Retina (tissue), 1 donor: ENCODE data around the gene ERC2.

Experiments
- DNase-seq: peaks from one replicate; pipeline ENCODE4 v3.0.0-alpha.2; 2016

The ERC2 gene

GRCh38 chr3:55564726-55565125, 903.5 kb downstream of the ERC2 start:
- no peak for DNase-seq

GRCh38 chr3:55562700-55563099, 905.6 kb downstream of the ERC2 start:
- no peak for DNase-seq

DNA sequence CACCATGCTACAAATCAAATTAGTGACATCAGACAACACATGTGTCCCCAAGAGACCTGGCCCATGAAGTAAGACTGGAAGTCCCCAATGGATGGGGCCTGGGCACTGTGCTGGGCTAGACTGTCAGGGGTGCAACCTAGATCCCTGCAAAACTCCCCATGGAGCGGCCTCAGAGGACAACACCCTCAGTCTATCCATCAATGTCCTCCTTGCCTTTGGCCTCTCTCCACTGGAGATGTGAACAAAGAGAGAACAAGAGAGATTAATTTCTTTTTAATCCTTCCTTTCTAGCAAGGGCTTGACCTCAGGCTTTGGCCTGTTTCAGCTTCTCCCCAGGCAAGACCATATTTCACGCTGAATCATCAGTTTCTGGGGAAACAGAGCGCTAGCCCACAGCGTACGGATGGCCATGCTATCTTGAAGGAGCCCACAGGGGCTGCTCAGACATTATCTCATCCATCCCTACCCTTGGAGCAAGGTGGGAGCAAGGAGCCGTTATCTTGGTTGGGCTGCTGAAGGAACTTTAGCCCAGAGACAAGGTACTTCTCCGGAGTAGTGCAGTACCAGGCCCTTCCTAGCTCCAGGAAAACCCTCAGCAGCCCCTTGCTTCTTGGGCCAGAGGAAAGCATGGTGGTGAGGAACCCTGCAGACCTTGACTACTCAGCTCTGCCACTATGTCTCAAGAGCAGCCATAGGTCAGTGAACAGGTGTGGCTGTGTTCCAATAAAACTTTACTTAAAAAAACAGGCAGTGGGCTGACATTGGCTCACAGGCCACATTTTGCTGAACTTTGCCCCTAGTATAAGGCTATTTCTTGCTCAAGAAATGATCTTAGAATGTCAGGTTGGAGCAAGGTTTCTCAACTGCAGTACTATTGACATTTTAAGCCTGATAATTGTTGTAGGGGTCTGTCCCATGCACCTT, 908.5 kb downstream of the ERC2 start:
- DNase-seq: no peak

DNA sequence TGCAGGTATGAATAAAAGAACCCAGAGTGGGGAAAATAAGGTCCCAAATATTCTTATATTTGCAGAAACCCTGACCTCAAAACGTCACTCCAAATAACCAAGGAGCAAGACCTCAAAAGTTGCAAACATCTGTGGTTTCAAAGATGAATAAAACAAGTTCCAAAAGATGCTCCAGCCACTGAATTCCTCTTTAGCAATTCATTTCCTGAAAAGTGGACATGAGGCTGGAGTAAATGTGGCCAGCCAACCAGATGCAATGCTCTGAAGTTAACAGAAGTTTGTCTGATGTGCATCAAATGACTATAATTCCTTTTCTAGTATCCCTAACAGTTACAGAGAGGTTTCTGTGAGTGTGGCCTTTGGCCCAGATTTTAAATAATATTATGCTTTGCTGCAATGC, 910.0 kb downstream of the ERC2 start:
- DNase-seq: no peak

GRCh38 chr3:55557549-55557948, 910.7 kb downstream of the ERC2 start:
- DNase-seq: no peak

DNA sequence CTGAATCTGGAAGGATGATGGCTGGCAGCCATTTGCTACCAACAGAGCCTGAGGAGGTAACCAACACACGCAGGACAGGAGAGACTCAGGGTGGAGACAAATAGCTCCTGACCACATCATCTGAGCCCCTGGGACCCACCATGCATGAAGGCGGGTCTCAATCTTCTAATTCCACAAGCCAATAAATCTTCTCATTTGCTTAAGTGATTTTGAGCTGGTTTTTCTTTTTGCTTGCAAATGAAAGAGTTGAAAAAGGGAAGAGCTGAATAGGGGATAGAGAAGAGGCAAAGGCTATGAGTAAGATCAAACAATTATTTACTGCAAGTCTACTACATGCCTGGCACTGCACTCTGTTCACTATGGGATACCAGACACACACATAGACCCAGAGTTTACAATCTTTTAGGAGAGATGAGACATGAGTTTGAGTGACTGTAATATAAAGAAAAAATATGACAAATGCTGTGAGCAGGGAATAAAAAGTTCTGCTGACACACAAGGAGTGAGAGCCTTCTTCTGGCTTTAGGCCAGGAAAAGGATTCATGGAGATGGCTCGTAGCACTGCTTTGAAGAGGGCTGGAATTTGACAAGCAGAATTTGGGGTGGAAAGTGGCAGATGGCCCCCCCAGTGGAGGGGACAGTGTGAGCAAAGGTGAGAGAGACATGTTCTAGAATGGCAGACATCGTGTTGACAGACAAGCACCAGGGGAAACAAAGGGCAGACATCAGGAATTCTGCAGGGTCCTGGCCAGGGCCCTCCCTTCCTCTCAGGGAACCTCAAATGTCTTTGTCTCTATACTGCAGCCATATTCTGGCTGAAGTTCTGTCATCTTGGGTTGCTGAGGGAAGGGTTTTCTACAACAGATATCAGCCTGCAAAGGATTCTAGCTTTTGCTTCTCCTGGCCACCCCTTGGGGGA, 911.4 kb downstream of the ERC2 start:
- no peak for DNase-seq

DNA sequence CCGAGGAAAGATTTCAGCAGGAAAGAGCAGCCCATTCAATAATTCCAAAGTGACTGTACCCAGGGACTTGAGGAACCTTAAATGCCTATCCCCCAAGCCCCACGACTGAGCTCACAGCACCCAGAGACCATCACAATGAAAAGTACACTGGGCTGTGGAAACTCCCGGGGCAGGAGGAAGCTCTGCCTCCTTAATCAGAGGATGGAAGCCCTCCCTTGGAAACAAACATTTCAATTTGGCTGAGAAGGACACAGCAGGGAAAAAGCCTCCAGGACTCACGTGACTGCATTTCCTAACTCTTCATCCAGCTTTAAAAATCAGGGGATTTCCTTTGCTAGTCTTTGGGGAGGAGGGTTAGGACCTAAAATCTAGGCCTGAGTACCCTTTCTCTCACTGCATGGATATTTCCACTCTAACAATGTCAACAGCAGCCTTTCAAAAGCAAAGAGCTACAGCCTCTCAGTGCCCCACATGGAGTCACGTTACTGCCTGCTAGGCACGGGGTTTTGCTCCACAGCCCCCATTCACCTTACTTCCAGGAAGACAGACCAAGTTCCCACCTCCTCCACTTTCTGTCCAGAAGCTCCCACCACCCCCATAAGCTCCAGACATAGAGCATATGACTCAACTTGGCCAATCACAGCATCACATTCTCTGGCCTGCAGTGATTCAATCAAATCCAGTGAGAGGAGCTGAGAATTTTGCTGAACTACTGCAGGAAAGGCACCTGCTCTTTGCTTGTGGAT, 912.2 kb downstream of the ERC2 start:
- DNase-seq: no peak

DNA sequence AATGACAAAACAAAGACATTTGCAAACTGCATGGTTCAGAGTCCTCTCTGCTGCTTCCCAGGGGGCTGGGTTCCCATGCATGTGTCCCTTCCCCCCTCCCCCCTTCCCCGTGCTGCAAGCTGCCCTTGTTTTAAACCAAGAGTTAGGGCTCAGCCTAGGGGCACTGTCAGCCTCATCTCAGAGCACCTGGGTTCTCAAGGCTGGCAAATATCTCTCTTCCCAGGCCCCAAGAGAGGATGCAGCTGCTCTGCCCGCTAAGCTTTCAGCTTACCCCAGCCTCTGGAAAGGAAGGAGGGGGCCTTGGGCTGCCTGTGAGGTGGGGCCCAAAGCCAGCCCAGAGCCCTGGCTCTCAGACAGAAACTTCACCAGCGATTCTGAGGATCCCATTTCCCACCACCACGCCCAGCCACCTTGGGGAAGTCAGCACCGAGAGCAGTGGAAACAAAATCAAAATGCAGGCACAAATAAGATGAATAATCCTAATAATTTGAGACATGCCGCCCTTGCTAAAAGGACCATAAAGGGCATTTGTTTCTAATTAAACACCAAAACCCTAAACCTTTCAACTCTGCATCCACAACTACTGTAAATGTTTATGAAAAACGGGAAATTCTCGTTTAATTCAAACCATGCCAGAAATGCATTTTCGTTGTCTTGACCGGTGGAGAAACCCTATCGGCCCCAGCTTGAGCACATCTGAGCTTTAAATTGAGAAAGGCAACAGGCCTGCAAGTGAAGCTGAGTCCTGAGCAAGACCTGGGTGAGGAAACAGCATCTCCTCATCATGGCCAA, 913.4 kb downstream of the ERC2 start:
- DNase-seq: no peak

GRCh38 chr3:55551644-55552043, 916.6 kb downstream of the ERC2 start:
- no peak for DNase-seq

DNA sequence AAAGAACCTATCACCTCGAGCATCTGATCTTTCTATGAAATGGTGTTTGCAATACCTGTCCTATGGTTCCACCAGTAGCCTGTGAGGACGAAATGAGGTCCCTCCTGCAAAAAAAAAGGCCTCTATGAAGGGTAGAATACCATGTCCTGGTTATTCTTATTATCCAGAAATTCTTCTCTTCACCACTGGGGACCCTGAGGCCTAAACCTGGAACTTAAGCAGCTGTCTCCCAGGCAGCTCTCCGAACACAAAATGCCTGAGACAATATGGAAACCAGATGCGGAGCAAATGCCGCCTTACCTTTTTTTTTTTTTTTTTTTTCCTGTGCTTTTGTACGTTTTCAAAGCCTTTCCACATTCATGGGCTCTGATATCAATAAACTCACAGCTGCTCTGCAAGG, 919.1 kb downstream of the ERC2 start:
- no peak for DNase-seq

GRCh38 chr3:55546866-55547669, 921.2 kb downstream of the ERC2 start:
- no peak for DNase-seq

DNA sequence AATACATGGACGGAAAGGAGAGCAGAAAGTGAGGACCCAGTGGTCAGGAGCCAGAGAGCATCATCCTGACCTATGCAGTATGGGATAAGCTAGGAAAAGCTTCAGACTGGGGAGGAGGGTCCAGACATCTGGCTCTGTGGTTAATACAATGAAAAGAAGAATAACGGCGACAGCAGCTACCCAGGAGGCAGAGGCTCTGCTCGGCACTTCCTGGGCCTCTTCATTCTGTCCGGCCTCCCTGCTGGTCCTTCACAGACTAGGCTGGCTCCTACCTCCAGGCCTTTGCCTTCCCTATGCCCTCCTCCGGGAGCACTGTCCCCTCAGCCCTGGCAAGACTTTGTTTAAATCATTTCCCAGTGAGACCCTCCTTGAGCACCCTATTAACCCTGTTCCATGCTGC, 922.3 kb downstream of the ERC2 start:
- no peak for DNase-seq

DNA sequence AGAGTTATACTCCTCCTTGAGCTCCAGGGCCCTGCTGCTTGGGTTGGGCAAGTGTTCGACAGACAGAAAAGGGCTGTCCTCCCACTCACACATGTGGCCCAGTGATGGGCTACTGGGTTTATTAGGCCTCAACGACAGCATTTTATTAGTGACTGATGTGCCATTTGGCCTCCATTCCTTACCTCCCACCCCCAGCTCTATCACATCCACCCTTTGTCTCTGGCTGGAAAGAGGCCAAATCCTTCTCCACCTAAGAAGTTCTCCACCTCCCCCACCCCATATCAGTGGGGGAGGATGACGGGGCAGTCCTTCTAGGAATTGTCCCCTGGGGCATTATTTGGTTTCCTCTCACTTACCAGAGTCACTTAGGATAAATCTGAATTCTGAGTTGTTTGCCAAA, 924.0 kb downstream of the ERC2 start:
- no peak for DNase-seq

- DNase-seq: no peak
These were observed 925.1 kb downstream of the ERC2 start for GRCh38 chr3:55543181-55543614.

DNA sequence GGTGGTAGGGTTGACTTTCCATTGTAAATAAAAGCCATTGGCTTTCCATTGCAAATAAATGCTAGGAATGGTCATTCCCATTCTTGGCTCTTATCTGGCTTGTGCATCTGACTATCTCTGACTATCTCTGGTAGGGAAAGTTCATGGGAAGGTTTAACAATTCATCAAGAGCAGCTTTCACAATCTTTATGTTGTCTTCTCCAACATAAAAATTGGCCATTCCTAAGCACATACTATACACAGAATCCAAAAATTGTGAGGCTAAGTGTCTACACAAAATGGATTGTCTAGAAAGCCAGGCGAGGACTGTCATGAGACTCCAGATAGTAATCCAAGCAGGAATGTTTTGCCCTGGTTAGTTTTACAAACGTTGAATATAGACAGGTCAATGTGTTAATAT, 926.8 kb downstream of the ERC2 start:
- DNase-seq: no peak

GRCh38 chr3:55541016-55541415, 927.3 kb downstream of the ERC2 start:
- no peak for DNase-seq

GRCh38 chr3:55540579-55540978, 927.7 kb downstream of the ERC2 start:
- no peak for DNase-seq

- peak; percentile 70 for DNase-seq
These were observed 930.1 kb downstream of the ERC2 start for GRCh38 chr3:55538158-55538557.

DNA sequence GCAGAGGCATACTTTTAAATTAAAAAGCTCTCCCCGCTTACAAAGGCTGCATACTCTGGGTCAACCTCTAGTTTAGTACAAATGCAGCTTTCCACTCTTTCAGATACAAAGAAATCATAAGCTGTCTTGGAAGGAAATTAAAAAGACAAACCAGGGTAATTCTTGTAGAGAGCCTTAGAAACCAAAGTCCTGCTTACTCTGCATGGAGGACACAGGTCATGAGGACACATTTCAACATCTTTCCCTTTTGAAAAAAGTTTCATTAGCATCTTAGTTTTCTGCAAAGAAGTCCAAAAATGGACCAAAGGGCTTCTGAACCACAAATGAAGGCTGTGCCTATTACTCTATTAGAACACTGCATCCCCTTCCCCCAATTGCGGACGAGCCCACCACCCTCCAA, 930.7 kb downstream of the ERC2 start:
- no peak for DNase-seq

DNA sequence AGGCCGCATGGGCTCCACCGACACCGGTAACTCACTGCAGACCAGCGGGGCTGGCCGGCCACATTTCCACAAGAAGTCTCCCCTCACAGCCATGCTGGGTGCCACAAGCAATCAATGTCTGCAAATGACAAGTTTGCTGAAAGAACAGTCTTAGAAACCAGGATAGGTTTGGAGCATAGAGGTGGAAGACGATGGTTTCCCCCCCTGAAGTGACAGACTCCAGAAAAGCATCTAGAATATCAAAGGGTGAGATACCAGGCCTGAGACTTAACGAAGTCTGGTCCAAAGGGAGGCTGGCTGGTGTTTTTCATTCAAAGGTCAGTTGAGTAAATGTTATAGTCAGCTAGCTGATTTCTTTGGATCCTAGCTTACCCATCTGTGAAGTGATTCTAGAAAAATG, 931.1 kb downstream of the ERC2 start:
- DNase-seq: peak; percentile 51

GRCh38 chr3:55534876-55535275, 933.4 kb downstream of the ERC2 start:
- DNase-seq: no peak
